GM12892 (cell line): ENCODE data around the gene GGTLC1.
"Not testable (repeated sequence)": the region's sequence is repeated elsewhere in the genome, so short reads cannot be mapped to it uniquely, and the experiment has no call there.

Experiments used
- POLR2A ChIP-seq: IDR thresholded peaks from 2 replicates; pipeline ENCODE4 v1.6.1; 2011; ENCODE audit warnings: low read depth, low read length, control low read depth
- POLR2AphosphoS5 ChIP-seq: IDR thresholded peaks from 2 replicates; pipeline ENCODE4 v1.6.1; 2011; ENCODE audit warnings: low read depth, low read length, control low read depth

DNA sequence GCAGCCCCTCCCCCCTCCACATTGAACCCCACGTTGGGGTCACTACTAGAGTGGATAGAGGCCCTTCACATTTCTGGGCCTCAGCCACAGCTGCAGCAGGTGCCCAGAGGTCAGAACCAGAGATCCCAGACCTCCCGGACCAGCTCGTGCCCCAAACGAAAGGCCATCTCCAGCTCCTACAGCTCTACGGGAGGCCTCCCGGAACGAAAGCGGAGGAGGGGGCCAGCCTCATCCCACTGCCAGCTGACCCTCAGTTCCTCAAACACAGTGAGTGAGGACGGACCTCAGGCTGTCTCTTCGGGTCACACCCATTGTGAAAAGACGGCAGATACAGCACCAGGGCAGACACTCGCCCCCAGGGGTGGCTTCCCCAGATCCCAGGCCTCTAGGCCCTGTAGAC, 1.7 kb upstream of the GGTLC1 start:
- not testable (repeated sequence) for TF ChIP-seq POLR2AphosphoS5, POLR2A
